Measurements from ENCODE around the gene TLX2. TPM values are rescaled to one million over a fixed set of nuclear protein-coding genes. Genes with fewer than 3 reads are reported as not detected.

The TLX2 gene
- total and polyA plus RNA-seq, 12 donors, result not detected

- H3K27me3 ChIP-seq, result peaks cover 46 to 100% (median 93%) of the 10 kb centered on the region in 7 donors
- WGBS, 2 donors, result 2 to 6% methylated on average over 51 to 52 of the region's 52 CpGs
- intact Hi-C loops (cut with DNase I), result no loop called here
- peaks cover 8 to 34% (median 29%) of the 10 kb centered on the region in 9 donors for H3K4me1 ChIP-seq
- H3K27ac ChIP-seq, result no peak overlapping the region
- DNase-seq (no peak), ATAC-seq (no peak)
- H3K9me3 ChIP-seq, result no peaks in the 10 kb centered on the region
- peak overlapping the region in 2 of 10 donors; percentile 14 to 24 for H3K4me3 ChIP-seq
- no peaks in the 10 kb centered on the region for H3K36me3 ChIP-seq
- no peak for TF ChIP-seq CTCF (IDR thresholded peaks at IDR 0.05)
Observed at GRCh38 chr2:74513605-74514367, 464 bp upstream of the TLX2 start.

- WGBS, 2 donors, result 4 to 6% methylated on average over 60 of the region's 60 CpGs
- H3K4me3 ChIP-seq, result peak overlapping the region; percentile 10 to 52 (median 44)
- intact Hi-C loops (cut with DNase I), result no loop called here
- no peaks in the 10 kb centered on the region for H3K9me3 ChIP-seq
- H3K27ac ChIP-seq, result no peak overlapping the region
- no peaks in the 10 kb centered on the region for H3K36me3 ChIP-seq
- no peak for DNase-seq
- no peak for TF ChIP-seq CTCF (IDR thresholded peaks at IDR 0.05)
- peak in 2 of 8 donors; percentile 9 to 15 for ATAC-seq
- peaks cover 51 to 100% (median 100%) of the 10 kb centered on the region in 7 donors for H3K27me3 ChIP-seq
- H3K4me1 ChIP-seq, result peaks cover 8 to 34% (median 29%) of the 10 kb centered on the region in 9 donors
Observed at GRCh38 chr2:74515271-74515980, 1.2 kb downstream of the TLX2 start.

- Histone ChIP-seq H3K4me3 (peak overlapping the region; percentile 10 to 52 (median 44)), H3K9me3 (no peaks in the 10 kb centered on the region), H3K27me3 (peaks cover 51 to 100% (median 98%) of the 10 kb centered on the region in 7 donors), H3K27ac (no peak overlapping the region), H3K4me1 (peaks cover 8 to 34% (median 29%) of the 10 kb centered on the region in 9 donors), H3K36me3 (no peaks in the 10 kb centered on the region)
- DNase-seq (peak; percentile 69 to 76), ATAC-seq (peak; percentile 69 to 90 (median 85))
- intact Hi-C loops (cut with DNase I), result no loop called here
- whole genome bisulfite sequencing, 2 donors, result 2 to 3% methylated on average over 69 to 72 of the region's 72 CpGs
- no peak for TF ChIP-seq CTCF (IDR thresholded peaks at IDR 0.05)
Observed at GRCh38 chr2:74515981-74516633, 1.9 kb downstream of the TLX2 start.

GRCh38 chr2:74516650-74517049, 2.4 kb downstream of the TLX2 start:
- 58 to 61% methylated on average over 13 of the region's 13 CpGs for WGBS, 2 donors
- H3K4me1 ChIP-seq, result peaks cover 8 to 34% (median 29%) of the 10 kb centered on the region in 9 donors
- DNase-seq (no peak), ATAC-seq (no peak)
- TF ChIP-seq CTCF (IDR thresholded peaks at IDR 0.05), result no peak
- peaks cover 51 to 98% (median 93%) of the 10 kb centered on the region in 7 donors for H3K27me3 ChIP-seq
- H3K4me3 ChIP-seq, result peak overlapping the region in 8 of 10 donors; percentile 28 to 52 (median 46)
- intact Hi-C loops (cut with DNase I), result no loop called here
- H3K9me3 ChIP-seq, result no peaks in the 10 kb centered on the region
- H3K36me3 ChIP-seq, result no peaks in the 10 kb centered on the region
- no peak overlapping the region for H3K27ac ChIP-seq

Data from heart right ventricle (tissue), 16 donors.